Measurements from ENCODE around the gene SPATA16.
"Not testable (repeated sequence)": the region's sequence is repeated elsewhere in the genome, so short reads cannot be mapped to it uniquely, and the experiment has no call there.

The SPATA16 gene

GRCh38 chr3:172869784-172870518 lies 271.1 kb downstream of the SPATA16 start:
- in situ Hi-C loops (cut with HindIII; ENCODE audit: low pct_ligation_motif_present, low sequenced_read_pairs): no loop called here
- Histone ChIP-seq H3K27ac (no peak overlapping the region), H3K27me3 (replicated peaks) (no peaks in the 10 kb centered on the region), H3K36me3 (replicated peaks) (no peaks in the 10 kb centered on the region), H3K4me3 (ENCODE audit: low read depth, low read length) (no peak overlapping the region)
- TF ChIP-seq, protein P1, sequence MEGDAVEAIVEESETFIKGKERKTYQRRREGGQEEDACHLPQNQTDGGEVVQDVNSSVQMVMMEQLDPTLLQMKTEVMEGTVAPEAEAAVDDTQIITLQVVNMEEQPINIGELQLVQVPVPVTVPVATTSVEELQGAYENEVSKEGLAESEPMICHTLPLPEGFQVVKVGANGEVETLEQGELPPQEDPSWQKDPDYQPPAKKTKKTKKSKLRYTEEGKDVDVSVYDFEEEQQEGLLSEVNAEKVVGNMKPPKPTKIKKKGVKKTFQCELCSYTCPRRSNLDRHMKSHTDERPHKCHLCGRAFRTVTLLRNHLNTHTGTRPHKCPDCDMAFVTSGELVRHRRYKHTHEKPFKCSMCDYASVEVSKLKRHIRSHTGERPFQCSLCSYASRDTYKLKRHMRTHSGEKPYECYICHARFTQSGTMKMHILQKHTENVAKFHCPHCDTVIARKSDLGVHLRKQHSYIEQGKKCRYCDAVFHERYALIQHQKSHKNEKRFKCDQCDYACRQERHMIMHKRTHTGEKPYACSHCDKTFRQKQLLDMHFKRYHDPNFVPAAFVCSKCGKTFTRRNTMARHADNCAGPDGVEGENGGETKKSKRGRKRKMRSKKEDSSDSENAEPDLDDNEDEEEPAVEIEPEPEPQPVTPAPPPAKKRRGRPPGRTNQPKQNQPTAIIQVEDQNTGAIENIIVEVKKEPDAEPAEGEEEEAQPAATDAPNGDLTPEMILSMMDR (IDR thresholded peaks at IDR 0.05; ENCODE audit: low read depth, low read length, missing control alignments): no peak
- DNase-seq: no peak

- Histone ChIP-seq H3K27me3 (replicated peaks) (no peaks in the 10 kb centered on the region), H3K4me3 (ENCODE audit: low read depth, low read length) (no peak overlapping the region), H3K27ac (no peak overlapping the region), H3K36me3 (replicated peaks) (no peaks in the 10 kb centered on the region)
- TF ChIP-seq, protein P1 (IDR thresholded peaks at IDR 0.05; ENCODE audit: low read depth, low read length, missing control alignments): no peak
- in situ Hi-C loops (cut with HindIII; ENCODE audit: low pct_ligation_motif_present, low sequenced_read_pairs): no loop called here
- DNase-seq: no peak
Observed at GRCh38 chr3:172869368-172869771, 271.7 kb downstream of the SPATA16 start.

DNA sequence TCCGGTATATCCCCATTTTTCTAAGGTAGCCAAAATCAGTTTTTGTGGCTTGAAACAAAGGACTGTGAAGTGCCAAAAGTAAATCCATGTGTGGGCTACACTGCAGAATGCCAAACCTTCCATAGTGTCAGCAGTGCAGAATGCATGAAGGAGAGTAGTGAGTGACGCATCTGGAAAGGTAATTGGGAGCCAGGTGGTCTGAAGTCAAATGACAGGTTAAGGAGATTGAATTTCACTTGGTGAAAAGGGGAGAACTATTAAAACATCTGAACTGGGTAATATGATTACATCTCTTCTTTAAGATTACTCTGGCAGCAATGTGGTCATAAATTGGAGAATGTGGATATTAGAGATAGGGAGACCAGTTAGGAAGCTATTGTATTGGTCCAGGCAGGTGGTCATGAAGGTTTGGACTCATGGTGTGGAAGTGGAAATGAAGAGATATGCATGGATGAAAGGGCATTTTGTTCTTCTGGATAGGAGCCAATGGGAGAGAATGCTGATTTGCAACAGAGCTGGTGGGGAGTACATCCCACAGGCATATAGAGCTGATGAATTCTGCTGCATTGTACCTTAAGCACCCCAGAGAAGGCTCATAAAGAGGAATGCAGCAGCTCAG lies 272.3 kb downstream of the SPATA16 start:
- H3K36me3 ChIP-seq (replicated peaks): no peaks in the 10 kb centered on the region
- no peaks in the 10 kb centered on the region for H3K27me3 ChIP-seq (replicated peaks)
- DNase-seq: no peak
- TF ChIP-seq, protein P1 (IDR thresholded peaks at IDR 0.05; ENCODE audit: low read depth, low read length, missing control alignments): no peak
- H3K27ac ChIP-seq: no peak overlapping the region
- H3K4me3 ChIP-seq (ENCODE audit: low read depth, low read length): no peak overlapping the region
- in situ Hi-C loops (cut with HindIII; ENCODE audit: low pct_ligation_motif_present, low sequenced_read_pairs): no loop called here

DNA sequence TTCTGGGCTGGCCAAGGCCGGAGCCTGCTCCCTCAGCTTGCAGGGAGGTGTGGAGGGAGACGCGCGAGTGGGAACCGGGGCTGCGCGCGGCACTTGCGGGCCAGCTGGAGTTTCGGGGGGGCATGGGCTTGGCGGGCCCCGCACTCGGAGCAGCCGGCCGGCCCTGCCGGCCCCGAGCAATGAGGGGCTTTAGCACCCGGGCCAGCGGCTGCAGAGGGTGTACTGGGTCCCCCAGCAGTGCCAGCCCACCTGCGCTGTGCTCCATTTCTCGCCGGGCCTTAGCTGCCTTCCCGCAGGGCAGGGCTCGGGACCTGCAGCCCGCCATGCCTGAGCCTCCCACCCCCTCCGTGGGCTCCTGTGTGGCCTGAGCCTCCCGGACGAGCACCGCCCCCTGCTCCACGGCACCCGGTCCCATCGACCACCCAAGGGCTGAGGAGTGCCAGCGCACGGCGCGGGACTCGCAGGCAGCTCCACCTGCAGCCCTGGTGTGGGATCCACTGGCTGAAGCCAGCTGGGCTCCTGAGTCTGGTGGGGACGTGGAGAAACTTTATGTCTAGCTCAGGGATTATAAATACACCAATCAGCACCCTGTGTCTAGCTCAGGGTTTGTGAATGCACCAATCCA lies 274.2 kb downstream of the SPATA16 start:
- H3K36me3 ChIP-seq (replicated peaks); H3K27ac ChIP-seq; in situ Hi-C loops (cut with HindIII; ENCODE audit: low pct_ligation_motif_present, low sequenced_read_pairs); DNase-seq; H3K27me3 ChIP-seq (replicated peaks); H3K4me3 ChIP-seq (ENCODE audit: low read depth, low read length): not testable (repeated sequence)

- TF ChIP-seq, protein P1 (IDR thresholded peaks at IDR 0.05; ENCODE audit: low read depth, low read length, missing control alignments): no peak
- DNase-seq: peak; percentile 7
- in situ Hi-C loops (cut with HindIII; ENCODE audit: low pct_ligation_motif_present, low sequenced_read_pairs): no loop called here
- H3K27me3 ChIP-seq (replicated peaks): no peaks in the 10 kb centered on the region
- H3K36me3 ChIP-seq (replicated peaks): no peaks in the 10 kb centered on the region
- no peak overlapping the region for H3K4me3 ChIP-seq (ENCODE audit: low read depth, low read length)
- no peak overlapping the region for H3K27ac ChIP-seq
Observed at GRCh38 chr3:172859041-172859440, 282.0 kb downstream of the SPATA16 start.

Measured in brain microvascular endothelial cell (primary cell).